HepG2 (cell line): Measurements from ENCODE around the gene SMURF1. TPM values are rescaled to one million over a fixed set of nuclear protein-coding genes. Genes with fewer than 3 reads are reported as not detected.

ENCODE experiments used
- ATAC-seq: fragments of 200-7000 bp; cut with Tn5 transposase; 3 replicates; pipeline ENCODE4 v1.9.1; 2020; ENCODE audit warnings: mild to moderate bottlenecking, moderate library complexity
- BruUV-seq: library from RNA; stranded (reverse); fragments of 400-500 nt; replicated peaks from 2 replicates; lab custom pipeline; 2021; lab: Mats Ljungman, UMichigan
- CTCF ChIA-PET: fragments of 300-600 bp; formaldehyde crosslinking; extraction: SDS; loops from one replicate; lab custom pipeline; 2021; ENCODE audit warnings: low total read pairs, inconsistent platforms, low intra/inter-chr PET ratio; lab: Yijun Ruan, JAX
- POLR2A ChIA-PET: fragments of 350-600 bp; sonication (Branson Sonifier 250); formaldehyde crosslinking; loops from one replicate; lab custom pipeline; 2020; ENCODE audit warnings: antibody characterized with exemption, inconsistent platforms; lab: Yijun Ruan, JAX
- DNase-seq: peaks from one replicate; pipeline ENCODE4 v3.0.0-alpha.2; 2015; ENCODE audit warnings: low spot score
- FAIRE-seq: peaks from 3 replicates; lab custom pipeline; 2011; peaks lifted over from hg19 to GRCh38; lab: Jason Lieb, UNC
- H2AFZ ChIP-seq: one replicate; pipeline ENCODE4 v1.6.1; 2011; ENCODE audit warnings: low read length, inconsistent platforms
- H3K27ac ChIP-seq: fragments of 300-600 bp; 3 replicates; pipeline ENCODE4 v1.8.0; 2011; ENCODE audit warnings: mixed run types, mild to moderate bottlenecking, mixed read lengths, low read length, inconsistent platforms; ENCODE audit not compliant: insufficient read depth; ENCODE audit errors: extremely low read length
- H3K27me3 ChIP-seq, 2 experiments: fragments of 200-600 bp in 1 of 2; 2 replicates in 1 of 2; 3 replicates in 1 of 2; pipeline versions ENCODE4 v1.6.0 to v1.8.0; 2011; ENCODE audit warnings: low read length in 2 of 2, mild to moderate bottlenecking in 2 of 2, moderate library complexity in 2 of 2, inconsistent platforms in 1 of 2; ENCODE audit not compliant: insufficient read depth in 2 of 2, control insufficient read depth in 1 of 2
- H3K36me3 ChIP-seq, 2 experiments: fragments of 200-600 bp in 1 of 2; replicated peaks in 1 of 2; 2 replicates in 1 of 2; 3 replicates in 1 of 2; pipeline versions ENCODE4 v1.5.1 to v1.8.0; 2011; ENCODE audit warnings: low read length in 2 of 2, inconsistent platforms in 1 of 2; ENCODE audit not compliant: insufficient read depth in 2 of 2, control insufficient read depth in 1 of 2
- H3K4me1 ChIP-seq: 2 replicates; pipeline ENCODE4 v1.5.1; 2012; ENCODE audit warnings: low read length, inconsistent platforms; ENCODE audit not compliant: insufficient read depth
- H3K4me2 ChIP-seq: 2 replicates; pipeline ENCODE4 v1.6.0; 2011; ENCODE audit warnings: low read depth, low read length, inconsistent platforms
- H3K4me3 ChIP-seq, 3 experiments: fragments of 200-600 bp in 1 of 3; sonication (generic), shearing (Covaris generic) in 1 of 3; replicated peaks in 1 of 3; 2 replicates each; pipeline ENCODE4 v1.5.1; 2011 to 2016; ENCODE audit warnings: low read length in 3 of 3, inconsistent platforms in 2 of 3, low read depth in 2 of 3, mild to moderate bottlenecking in 2 of 3, control low read depth in 1 of 3, mixed read lengths in 1 of 3; ENCODE audit not compliant: insufficient read depth in 1 of 3
- H3K79me2 ChIP-seq: one replicate; pipeline ENCODE4 v1.6.1; 2011; ENCODE audit warnings: low read length, inconsistent platforms; ENCODE audit not compliant: insufficient read depth
- H3K9ac ChIP-seq: 2 replicates; pipeline ENCODE4 v1.6.0; 2011; ENCODE audit warnings: mild to moderate bottlenecking, low read depth, low read length, inconsistent platforms; ENCODE audit not compliant: insufficient read depth
- H3K9me3 ChIP-seq: 2 replicates; pipeline ENCODE4 v1.5.1; 2012; ENCODE audit warnings: mild to moderate bottlenecking, low read length
- H4K20me1 ChIP-seq: 2 replicates; pipeline ENCODE4 v1.6.0; 2011; ENCODE audit warnings: inconsistent platforms, mild to moderate bottlenecking, low read length, moderate library complexity; ENCODE audit not compliant: insufficient read depth
- AGO2 ChIP-seq: fragments of 200-400 bp; formaldehyde crosslinking; optimal IDR thresholded peaks from 2 replicates; pipeline ENCODE3; 2017; ENCODE audit warnings: mild to moderate bottlenecking, low read depth, low read length, moderate library complexity
- WGBS: methylation state at CpG from one replicate; pipeline ENCODE4 v1.1.6; 2017; ENCODE audit warnings: low lambda C conversion rate; 5-methylcytosine and 5-hydroxymethylcytosine counted together
- in situ Hi-C: cut with HindIII; loops from 2 replicates; pipeline ENCODE4 v1.10.0; 2017; ENCODE audit warnings: low pct_unique_long_range_greater_than_20kb; ENCODE audit not compliant: extremely low pct_ligation_motif_present
- intact Hi-C: fragments of 100-400 bp; cut with micrococcal nuclease; formaldehyde crosslinking; loops from one replicate; pipeline ENCODE4 v1.10.0; 2022; ENCODE audit not compliant: unreplicated experiment
- polyA plus RNA-seq, 8 experiments: library from polyadenylated mRNA; depleted of rRNA in 3 of 8; stranded (reverse) in 7 of 8; unstranded in 1 of 8; fragments of >200 nt; fragmentation: Illumina TruSeq in 4 of 8; extraction: Trizol in 4 of 8; gene quantifications; 2 replicates each; pipeline versions ENCODE4 v1.2.1 to v1.2.3, GENCODE V29; 2011 to 2016; ENCODE audit warnings: low read depth in 4 of 8, missing spikeins in 1 of 8, mixed read lengths in 1 of 8; ENCODE audit not compliant: insufficient read depth in 1 of 8
- total RNA-seq, 5 experiments: library from RNA; depleted of rRNA; stranded (reverse); fragments of >200 nt; fragmentation: Illumina TruSeq; extraction: Trizol; gene quantifications; 2 replicates each; pipeline ENCODE4 v1.2.3, GENCODE V29; 2016; ENCODE audit warnings: low read depth in 1 of 5
- TF ChIP-seq, protein P1 (sequence below): sonication (generic); formaldehyde crosslinking; IDR thresholded peaks from 2 replicates; pipeline ENCODE4 v1.4.0; 2020; ENCODE audit warnings: mild to moderate bottlenecking, missing genetic modification reagents
- TF ChIP-seq, protein P2 (sequence below): IDR thresholded peaks from 2 replicates; pipeline ENCODE4 v1.6.1; 2016

SMURF1 gene
- total and polyA plus RNA-seq, 2 of the 13 experiments (the other 11 are each of a cell fraction or from before 2014, with no cell fraction given), result 8.3 to 11.1 TPM

DNA sequence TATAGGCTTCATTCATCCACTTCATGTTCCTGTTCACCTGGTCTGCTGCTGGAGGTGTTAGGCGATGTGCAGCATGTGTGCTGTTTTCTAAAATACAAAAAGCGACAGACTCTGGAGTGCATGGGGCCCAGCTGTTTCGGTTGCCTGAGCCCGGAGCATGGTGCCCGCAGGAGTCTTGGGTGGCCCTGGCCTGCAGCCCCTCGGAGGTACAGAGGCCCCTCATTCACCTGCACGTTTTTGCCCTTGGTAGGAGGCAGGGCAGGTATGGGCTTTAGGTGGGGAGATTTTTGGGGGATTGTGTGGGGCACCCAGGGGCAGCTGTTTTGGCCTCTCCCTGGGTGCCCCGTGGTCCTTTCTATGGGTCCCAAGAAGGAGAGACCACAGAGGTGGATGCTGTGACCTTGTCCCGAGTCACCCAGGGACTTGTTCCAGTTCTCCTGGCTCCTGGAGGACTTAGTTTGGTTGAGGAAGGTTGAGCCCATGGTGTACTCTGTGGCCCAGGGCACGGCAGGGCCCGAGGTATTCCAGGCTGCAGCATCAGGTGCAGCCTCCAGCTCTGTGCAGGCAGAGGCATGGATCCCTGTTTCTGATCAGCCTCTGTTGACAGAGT, 134.9 kb downstream of the SMURF1 start (continued):
- TF ChIP-seq, protein P1, sequence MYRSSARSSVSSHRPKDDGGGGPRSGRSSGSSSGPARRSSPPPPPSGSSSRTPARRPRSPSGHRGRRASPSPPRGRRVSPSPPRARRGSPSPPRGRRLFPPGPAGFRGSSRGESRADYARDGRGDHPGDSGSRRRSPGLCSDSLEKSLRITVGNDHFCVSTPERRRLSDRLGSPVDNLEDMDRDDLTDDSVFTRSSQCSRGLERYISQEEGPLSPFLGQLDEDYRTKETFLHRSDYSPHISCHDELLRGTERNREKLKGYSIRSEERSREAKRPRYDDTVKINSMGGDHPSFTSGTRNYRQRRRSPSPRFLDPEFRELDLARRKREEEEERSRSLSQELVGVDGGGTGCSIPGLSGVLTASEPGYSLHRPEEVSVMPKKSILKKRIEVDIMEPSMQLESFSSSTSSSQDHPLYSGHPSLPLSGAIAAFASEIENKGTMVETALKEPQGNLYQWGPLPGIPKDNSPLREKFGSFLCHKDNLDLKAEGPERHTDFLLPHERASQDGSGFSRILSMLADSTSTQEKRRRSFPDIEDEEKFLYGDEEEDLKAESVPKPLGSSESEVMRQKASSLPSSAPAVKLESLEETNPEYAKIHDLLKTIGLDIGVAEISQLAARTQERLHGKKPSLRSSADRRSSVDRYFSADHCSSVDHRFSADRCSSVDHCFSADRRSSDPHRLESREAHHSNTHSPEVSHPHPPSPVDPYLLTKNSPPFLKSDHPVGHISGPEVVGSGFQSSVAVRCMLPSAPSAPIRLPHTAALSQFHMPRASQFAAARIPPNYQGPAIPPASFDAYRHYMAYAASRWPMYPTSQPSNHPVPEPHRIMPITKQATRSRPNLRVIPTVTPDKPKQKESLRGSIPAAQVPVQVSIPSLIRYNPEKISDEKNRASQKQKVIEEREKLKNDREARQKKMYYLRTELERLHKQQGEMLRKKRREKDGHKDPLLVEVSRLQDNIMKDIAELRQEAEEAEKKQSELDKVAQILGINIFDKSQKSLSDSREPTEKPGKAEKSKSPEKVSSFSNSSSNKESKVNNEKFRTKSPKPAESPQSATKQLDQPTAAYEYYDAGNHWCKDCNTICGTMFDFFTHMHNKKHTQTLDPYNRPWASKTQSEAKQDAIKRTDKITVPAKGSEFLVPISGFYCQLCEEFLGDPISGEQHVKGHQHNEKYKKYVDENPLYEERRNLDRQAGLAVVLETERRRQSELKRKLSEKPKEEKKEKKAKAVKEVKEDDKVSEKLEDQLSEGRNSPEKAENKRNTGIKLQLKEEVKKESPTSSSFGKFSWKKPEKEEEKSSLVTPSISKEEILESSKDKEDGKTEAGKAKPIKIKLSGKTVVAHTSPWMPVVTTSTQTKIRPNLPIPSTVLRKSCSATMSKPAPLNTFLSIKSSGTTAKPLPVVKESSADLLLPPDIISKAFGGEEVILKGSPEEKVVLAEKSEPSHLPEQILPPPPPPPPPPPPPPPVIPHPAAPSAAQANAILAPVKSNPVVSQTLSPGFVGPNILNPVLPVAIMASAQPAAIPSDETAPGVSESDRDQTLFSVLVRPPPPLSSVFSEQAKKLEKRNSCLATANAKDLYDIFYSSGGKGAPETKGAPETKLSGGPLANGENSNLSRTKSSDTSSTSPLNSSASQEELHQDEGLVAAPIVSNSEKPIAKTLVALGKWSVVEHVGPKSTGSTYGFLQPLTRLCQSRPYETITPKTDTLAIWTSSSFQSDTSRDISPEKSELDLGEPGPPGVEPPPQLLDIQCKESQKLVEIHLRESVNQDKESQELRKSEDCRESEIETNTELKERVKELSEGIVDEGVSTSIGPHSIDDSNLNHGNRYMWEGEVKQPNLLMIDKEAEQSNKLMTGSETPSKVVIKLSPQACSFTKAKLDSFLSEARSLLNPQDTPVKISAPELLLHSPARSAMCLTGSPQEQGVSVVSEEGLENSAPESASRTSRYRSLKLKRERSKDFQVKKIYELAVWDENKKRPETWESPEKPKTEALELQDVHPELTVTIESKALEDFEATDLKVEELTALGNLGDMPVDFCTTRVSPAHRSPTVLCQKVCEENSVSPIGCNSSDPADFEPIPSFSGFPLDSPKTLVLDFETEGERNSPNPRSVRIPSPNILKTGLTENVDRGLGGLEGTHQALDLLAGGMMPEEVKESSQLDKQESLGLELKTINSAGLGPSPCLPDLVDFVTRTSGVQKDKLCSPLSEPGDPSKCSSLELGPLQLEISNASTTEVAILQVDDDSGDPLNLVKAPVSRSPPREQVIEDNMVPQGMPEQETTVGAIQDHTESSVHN, result no peak

DNA sequence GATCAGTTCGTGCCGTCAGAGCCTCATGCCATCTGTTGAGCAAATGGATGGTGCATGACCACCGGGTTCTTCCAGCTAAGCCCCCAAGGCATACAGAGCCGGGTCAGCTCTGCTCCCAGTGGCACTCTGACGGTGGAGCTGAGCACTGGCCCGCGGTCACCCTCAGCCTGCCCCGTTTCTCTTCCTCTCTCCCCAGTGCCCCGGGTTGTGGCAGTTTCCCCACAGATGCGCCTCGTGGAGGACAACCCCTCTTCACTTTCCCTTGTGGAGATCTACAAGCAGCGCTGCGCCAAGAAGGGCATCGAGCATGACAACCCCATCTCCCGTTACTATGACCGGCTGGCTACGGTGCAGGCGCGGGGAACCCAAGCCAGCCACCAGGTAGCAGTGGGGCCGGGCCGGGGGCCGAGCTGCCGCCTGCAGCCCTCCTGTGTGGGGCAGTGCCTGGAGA, 135.7 kb downstream of the SMURF1 start:
- BruUV-seq, result no TSS peak
- in situ Hi-C loops, result no loop called here
- no peak for FAIRE-seq
- TF ChIP-seq, protein P2, sequence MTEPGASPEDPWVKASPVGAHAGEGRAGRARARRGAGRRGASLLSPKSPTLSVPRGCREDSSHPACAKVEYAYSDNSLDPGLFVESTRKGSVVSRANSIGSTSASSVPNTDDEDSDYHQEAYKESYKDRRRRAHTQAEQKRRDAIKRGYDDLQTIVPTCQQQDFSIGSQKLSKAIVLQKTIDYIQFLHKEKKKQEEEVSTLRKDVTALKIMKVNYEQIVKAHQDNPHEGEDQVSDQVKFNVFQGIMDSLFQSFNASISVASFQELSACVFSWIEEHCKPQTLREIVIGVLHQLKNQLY (CRISPR knock-in tag), result no peak
- TF ChIP-seq AGO2, result peak; percentile 51
- no peaks in the 10 kb centered on the region for H3K79me2 ChIP-seq
- no peaks in the 10 kb centered on the region for H4K20me1 ChIP-seq
- peaks cover 39 to 85% of the 10 kb centered on the region in 2 experiments for H3K36me3 ChIP-seq
- ChIA-PET CTCF (no interaction called here), POLR2A (no interaction called here)
- H2AFZ ChIP-seq, result no peak overlapping the region
- 96% methylated on average over 20 of the region's 23 CpGs for WGBS
- no peak overlapping the region for H3K4me2 ChIP-seq
- no peak overlapping the region for H3K27ac ChIP-seq
- no peaks in the 10 kb centered on the region for H3K9me3 ChIP-seq
- no peak for ATAC-seq
- H3K9ac ChIP-seq, result no peak overlapping the region
- H3K4me3 ChIP-seq, result no peak overlapping the region
- no peaks in the 10 kb centered on the region for H3K27me3 ChIP-seq
- no peaks in the 10 kb centered on the region for H3K4me1 ChIP-seq
- intact Hi-C loops, result no loop called here
- no peak for DNase-seq
